ENCODE data around the gene TRAPPC11. TPM values are rescaled to one million over a fixed set of nuclear protein-coding genes. Genes with fewer than 3 reads are reported as not detected.

Gene TRAPPC11
- total RNA-seq, 2 experiments from 2014 or later = 14.7 to 19.2 TPM

DNA sequence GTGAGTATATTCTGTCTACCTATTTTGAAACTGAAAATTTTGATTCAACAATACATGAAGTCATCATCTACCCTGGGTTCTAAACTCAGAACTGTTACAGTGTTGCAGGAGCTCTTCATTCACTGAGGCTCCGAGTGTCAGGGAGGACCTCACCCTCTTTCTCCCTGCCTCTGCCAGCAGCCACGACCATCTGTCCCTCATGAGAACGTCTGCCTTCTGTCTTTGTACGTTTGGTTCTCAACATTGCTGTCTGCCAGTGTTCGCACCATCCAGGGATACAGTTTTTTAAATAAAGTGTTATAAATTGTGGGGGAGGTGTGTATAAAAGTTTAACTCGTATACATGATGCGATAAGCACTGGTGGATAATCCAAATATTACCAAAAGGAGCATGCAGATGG is 55.5 kb downstream of the TRAPPC11 start:
- ChIA-PET POLR2A (no interaction called here), CTCF (no interaction called here)
- H3K36me3 Mint-ChIP-seq (ENCODE audit: low read depth) = peaks cover 39% of the 10 kb centered on the region
- H3K4me3 Mint-ChIP-seq = no peak overlapping the region
- DNase-seq = no peak
- H3K9me3 Mint-ChIP-seq = no peaks in the 10 kb centered on the region
- H3K27ac Mint-ChIP-seq = no peak overlapping the region
- H3K27ac ChIP-seq (ENCODE audit: low read depth in 1 of 2, low read length in 2 of 2) = no peak overlapping the region
- no peaks in the 10 kb centered on the region for H3K4me1 ChIP-seq (ENCODE audit: insufficient read depth, low read length)
- H3K27me3 ChIP-seq (ENCODE audit: control insufficient read depth in 1 of 2, insufficient read depth in 2 of 2, low read length in 2 of 2) = no peaks in the 10 kb centered on the region
- H3K4me3 ChIP-seq (ENCODE audit: low read length) = no peak overlapping the region
- TF ChIP-seq, protein P1, sequence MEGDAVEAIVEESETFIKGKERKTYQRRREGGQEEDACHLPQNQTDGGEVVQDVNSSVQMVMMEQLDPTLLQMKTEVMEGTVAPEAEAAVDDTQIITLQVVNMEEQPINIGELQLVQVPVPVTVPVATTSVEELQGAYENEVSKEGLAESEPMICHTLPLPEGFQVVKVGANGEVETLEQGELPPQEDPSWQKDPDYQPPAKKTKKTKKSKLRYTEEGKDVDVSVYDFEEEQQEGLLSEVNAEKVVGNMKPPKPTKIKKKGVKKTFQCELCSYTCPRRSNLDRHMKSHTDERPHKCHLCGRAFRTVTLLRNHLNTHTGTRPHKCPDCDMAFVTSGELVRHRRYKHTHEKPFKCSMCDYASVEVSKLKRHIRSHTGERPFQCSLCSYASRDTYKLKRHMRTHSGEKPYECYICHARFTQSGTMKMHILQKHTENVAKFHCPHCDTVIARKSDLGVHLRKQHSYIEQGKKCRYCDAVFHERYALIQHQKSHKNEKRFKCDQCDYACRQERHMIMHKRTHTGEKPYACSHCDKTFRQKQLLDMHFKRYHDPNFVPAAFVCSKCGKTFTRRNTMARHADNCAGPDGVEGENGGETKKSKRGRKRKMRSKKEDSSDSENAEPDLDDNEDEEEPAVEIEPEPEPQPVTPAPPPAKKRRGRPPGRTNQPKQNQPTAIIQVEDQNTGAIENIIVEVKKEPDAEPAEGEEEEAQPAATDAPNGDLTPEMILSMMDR (IDR thresholded peaks at IDR 0.05) = no peak
- H3K4me1 Mint-ChIP-seq (ENCODE audit: low read depth) = no peaks in the 10 kb centered on the region
- peaks cover 34% of the 10 kb centered on the region for H3K36me3 ChIP-seq (ENCODE audit: insufficient read depth, low read length)
- no peaks in the 10 kb centered on the region for H3K9me3 ChIP-seq (ENCODE audit: control insufficient read depth in 1 of 2, insufficient read depth in 1 of 2, low read length in 2 of 2)
- intact Hi-C loops (cut with DNase I, micrococcal nuclease) = no loop called here
- no peak for ATAC-seq (ENCODE audit: poor library complexity)
- H3K27me3 Mint-ChIP-seq = no peaks in the 10 kb centered on the region

DNA sequence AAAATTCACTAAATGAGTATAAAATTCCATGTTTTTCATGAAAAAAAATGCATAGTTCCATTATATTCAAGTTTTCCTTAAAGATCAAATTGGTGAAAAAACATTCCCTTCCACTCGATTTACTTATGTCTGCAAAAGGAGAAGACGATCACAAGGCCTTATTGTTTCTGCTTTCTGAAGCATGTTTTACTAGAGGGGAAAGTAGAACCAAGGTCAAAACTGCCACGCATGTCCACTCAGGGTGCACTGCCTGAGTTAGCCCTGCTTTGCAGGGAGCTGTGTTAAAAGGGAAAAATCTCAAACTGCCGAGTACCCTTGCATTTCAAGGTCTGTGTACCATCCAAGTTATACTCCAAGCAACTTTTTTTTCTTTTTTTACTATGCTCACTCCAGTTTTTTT is 57.2 kb downstream of the TRAPPC11 start:
- Histone ChIP-seq H3K4me3 (ENCODE audit: low read length) (no peak overlapping the region), H3K27me3 (ENCODE audit: control insufficient read depth in 1 of 2, insufficient read depth in 2 of 2, low read length in 2 of 2) (no peaks in the 10 kb centered on the region), H3K27ac (ENCODE audit: low read depth in 1 of 2, low read length in 2 of 2) (no peak overlapping the region), H3K9me3 (ENCODE audit: control insufficient read depth in 1 of 2, insufficient read depth in 1 of 2, low read length in 2 of 2) (no peaks in the 10 kb centered on the region), H3K36me3 (ENCODE audit: insufficient read depth, low read length) (peaks cover 23% of the 10 kb centered on the region), H3K4me1 (ENCODE audit: insufficient read depth, low read length) (peaks cover 2% of the 10 kb centered on the region)
- Mint-ChIP-seq H3K9me3 (no peaks in the 10 kb centered on the region), H3K27me3 (no peaks in the 10 kb centered on the region), H3K36me3 (ENCODE audit: low read depth) (peaks cover 32% of the 10 kb centered on the region), H3K4me1 (ENCODE audit: low read depth) (peaks cover 2% of the 10 kb centered on the region), H3K4me3 (no peak overlapping the region), H3K27ac (no peak overlapping the region)
- DNase-seq = no peak
- ATAC-seq (ENCODE audit: poor library complexity) = no peak
- POLR2A ChIA-PET = no interaction called here
- CTCF ChIA-PET = no interaction called here
- TF ChIP-seq, protein P1 (IDR thresholded peaks at IDR 0.05) = no peak
- intact Hi-C loops (cut with DNase I, micrococcal nuclease) = no loop called here

DNA sequence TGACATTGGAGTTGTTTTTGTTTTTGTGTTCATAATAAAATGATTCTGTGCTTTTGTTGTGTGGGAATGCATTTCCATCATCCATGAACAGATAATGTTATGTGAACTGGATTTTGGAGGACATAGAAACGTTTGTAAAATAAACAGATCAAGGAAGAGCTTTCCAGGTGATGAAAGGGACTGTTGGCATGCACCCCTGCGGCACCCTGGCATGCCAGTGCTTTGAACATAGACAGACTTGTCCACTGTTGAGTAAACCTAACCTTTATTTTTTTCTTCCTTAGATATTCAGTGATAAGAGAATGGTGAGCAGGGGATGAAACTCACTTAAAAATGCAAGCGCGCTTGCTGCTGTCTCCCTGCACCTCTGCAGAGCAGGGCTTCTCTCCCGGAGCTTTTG is 59.8 kb downstream of the TRAPPC11 start:
- Mint-ChIP-seq H3K4me3 (peak overlapping the region; percentile 7), H3K27me3 (no peaks in the 10 kb centered on the region), H3K4me1 (ENCODE audit: low read depth) (peaks cover 14% of the 10 kb centered on the region), H3K27ac (no peak overlapping the region), H3K36me3 (ENCODE audit: low read depth) (peaks cover 9% of the 10 kb centered on the region), H3K9me3 (no peaks in the 10 kb centered on the region)
- no peaks in the 10 kb centered on the region for H3K9me3 ChIP-seq (ENCODE audit: control insufficient read depth in 1 of 2, insufficient read depth in 1 of 2, low read length in 2 of 2)
- ChIA-PET POLR2A (no interaction called here), CTCF (no interaction called here)
- H3K36me3 ChIP-seq (ENCODE audit: insufficient read depth, low read length) = no peaks in the 10 kb centered on the region
- H3K27me3 ChIP-seq (ENCODE audit: control insufficient read depth in 1 of 2, insufficient read depth in 2 of 2, low read length in 2 of 2) = no peaks in the 10 kb centered on the region
- DNase-seq (no peak), ATAC-seq (ENCODE audit: poor library complexity) (no peak)
- intact Hi-C loops (cut with DNase I, micrococcal nuclease) = no loop called here
- H3K27ac ChIP-seq (ENCODE audit: low read depth in 1 of 2, low read length in 2 of 2) = no peak overlapping the region
- peaks cover 20% of the 10 kb centered on the region for H3K4me1 ChIP-seq (ENCODE audit: insufficient read depth, low read length)
- TF ChIP-seq, protein P1 (IDR thresholded peaks at IDR 0.05) = no peak
- no peak overlapping the region for H3K4me3 ChIP-seq (ENCODE audit: low read length)

All from CD4-positive, alpha-beta T cell (primary cell).